ENCODE results near the gene NCF2.

DNA sequence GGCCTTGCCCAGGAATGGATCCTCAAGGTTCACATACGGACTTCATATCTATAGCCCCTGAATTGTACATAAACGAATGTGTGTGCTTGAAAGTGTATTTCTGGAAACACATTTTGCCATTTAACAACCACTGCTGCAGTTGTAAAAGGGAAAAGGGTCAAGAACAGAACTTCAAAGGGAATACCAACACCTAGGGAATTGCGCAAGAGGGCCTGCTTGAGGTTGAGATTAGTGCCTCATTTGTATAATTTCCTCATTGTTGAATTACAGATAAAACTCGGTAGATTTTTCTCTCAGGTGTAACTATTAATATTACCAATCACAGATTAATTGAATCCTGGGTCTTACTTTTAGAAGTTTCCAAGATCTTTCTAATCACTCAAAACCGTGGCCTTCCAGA is 6.1 kb downstream of the NCF2 start:
- no peak for TF ChIP-seq EP300 (IDR thresholded peaks at IDR 0.05)
- no peak for TF ChIP-seq POLR2A (IDR thresholded peaks at IDR 0.05; ENCODE audit: low read depth)
- TF ChIP-seq, protein P1, sequence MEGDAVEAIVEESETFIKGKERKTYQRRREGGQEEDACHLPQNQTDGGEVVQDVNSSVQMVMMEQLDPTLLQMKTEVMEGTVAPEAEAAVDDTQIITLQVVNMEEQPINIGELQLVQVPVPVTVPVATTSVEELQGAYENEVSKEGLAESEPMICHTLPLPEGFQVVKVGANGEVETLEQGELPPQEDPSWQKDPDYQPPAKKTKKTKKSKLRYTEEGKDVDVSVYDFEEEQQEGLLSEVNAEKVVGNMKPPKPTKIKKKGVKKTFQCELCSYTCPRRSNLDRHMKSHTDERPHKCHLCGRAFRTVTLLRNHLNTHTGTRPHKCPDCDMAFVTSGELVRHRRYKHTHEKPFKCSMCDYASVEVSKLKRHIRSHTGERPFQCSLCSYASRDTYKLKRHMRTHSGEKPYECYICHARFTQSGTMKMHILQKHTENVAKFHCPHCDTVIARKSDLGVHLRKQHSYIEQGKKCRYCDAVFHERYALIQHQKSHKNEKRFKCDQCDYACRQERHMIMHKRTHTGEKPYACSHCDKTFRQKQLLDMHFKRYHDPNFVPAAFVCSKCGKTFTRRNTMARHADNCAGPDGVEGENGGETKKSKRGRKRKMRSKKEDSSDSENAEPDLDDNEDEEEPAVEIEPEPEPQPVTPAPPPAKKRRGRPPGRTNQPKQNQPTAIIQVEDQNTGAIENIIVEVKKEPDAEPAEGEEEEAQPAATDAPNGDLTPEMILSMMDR (IDR thresholded peaks at IDR 0.05): no peak
- TF ChIP-seq POLR2AphosphoS5 (IDR thresholded peaks at IDR 0.05): no peak

Data from esophagus muscularis mucosa (tissue), 4 donors.